ENCODE results near the gene OOSP4A. TPM values are rescaled to one million over a fixed set of nuclear protein-coding genes. Genes with fewer than 3 reads are reported as not detected.

Gene OOSP4A
- total RNA-seq, 4 donors from 2014 or later: not detected

DNA sequence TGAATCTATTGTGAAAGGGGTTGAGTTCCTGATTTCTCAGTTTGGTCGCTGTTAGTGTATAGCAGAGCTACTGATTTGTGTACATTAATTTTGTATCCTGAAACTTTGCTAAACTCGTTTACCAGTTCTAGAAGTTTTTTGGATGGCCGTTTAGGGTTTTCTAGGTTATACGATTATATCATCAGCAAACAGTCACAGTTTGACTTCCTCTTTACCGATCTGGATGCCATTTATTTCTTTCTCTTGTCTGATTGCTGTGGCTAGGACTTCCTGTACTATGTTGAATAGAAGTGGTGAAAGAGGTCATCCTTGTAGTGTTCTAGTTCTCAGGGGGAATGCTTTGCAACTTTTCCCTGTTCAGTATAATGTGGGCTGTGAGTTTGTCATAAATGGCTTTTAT, 28.6 kb downstream of the OOSP4A start:
- 69 to 77% methylated on average over 5 of the region's 5 CpGs for WGBS, 2 donors
- no peak for DNase-seq (ENCODE audit: low spot score in 2 of 2)
- Histone ChIP-seq H3K27me3 (no peaks in the 10 kb centered on the region), H3K36me3 (no peaks in the 10 kb centered on the region), H3K27ac (no peak overlapping the region), H3K9me3 (peaks cover 0 to 24% (median 0%) of the 10 kb centered on the region in 4 donors), H3K4me3 (no peak overlapping the region), H3K4me1 (no peaks in the 10 kb centered on the region)
- TF ChIP-seq, protein P1, sequence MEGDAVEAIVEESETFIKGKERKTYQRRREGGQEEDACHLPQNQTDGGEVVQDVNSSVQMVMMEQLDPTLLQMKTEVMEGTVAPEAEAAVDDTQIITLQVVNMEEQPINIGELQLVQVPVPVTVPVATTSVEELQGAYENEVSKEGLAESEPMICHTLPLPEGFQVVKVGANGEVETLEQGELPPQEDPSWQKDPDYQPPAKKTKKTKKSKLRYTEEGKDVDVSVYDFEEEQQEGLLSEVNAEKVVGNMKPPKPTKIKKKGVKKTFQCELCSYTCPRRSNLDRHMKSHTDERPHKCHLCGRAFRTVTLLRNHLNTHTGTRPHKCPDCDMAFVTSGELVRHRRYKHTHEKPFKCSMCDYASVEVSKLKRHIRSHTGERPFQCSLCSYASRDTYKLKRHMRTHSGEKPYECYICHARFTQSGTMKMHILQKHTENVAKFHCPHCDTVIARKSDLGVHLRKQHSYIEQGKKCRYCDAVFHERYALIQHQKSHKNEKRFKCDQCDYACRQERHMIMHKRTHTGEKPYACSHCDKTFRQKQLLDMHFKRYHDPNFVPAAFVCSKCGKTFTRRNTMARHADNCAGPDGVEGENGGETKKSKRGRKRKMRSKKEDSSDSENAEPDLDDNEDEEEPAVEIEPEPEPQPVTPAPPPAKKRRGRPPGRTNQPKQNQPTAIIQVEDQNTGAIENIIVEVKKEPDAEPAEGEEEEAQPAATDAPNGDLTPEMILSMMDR (IDR thresholded peaks at IDR 0.05): no peak
- no peak for TF ChIP-seq POLR2A (IDR thresholded peaks at IDR 0.05)
- TF ChIP-seq EP300 (IDR thresholded peaks at IDR 0.05): no peak

DNA sequence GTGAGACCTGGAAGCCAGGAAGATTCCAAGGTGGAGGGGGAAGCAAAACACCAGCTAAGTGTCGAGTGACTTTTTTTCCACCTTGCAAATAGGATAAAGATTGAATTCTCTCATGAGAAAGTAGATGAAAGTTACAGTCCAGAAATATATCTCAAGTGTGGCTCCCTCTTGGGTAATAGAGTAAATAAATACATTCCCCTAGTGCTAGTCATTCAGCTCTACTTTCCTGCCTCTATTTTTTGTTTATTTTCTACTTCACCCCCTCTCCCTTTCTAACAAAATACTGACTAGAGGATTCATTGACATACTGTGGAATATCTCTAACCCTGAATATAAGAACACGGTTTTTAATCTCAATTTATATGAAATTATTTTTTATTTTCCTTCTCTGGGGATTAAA, 34.0 kb downstream of the OOSP4A start:
- no peak for DNase-seq (ENCODE audit: low spot score in 2 of 2)
- TF ChIP-seq, protein P1 (IDR thresholded peaks at IDR 0.05): no peak
- TF ChIP-seq POLR2A (IDR thresholded peaks at IDR 0.05) (no peak), EP300 (IDR thresholded peaks at IDR 0.05) (no peak)
- WGBS, 2 donors: 73 to 74% methylated on average over 2 of the region's 2 CpGs

DNA sequence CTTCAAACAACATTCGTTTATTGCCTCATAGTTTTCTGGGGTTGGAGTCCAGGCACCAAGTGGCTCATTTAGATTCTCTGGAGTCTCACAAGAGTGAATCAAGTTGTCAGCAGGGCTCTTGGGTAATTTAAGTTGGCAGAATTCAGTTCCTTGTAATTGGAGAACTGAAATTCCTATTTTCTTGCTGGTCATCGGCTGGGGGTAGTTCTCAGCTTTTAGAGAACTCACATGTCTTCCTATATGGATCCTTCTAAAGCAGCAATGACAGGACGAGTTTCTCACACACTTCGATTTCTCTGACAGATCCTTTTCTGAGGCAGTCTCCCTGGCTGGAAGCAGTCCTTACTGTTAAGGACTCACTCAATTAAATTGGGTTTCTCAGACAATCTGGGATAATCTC, 35.9 kb downstream of the OOSP4A start:
- 55 to 62% methylated on average over 4 of the region's 4 CpGs for WGBS, 2 donors
- TF ChIP-seq, protein P1 (IDR thresholded peaks at IDR 0.05): no peak
- TF ChIP-seq EP300 (IDR thresholded peaks at IDR 0.05) (no peak), POLR2A (IDR thresholded peaks at IDR 0.05) (no peak)

More for the DNA sequence above, 34.0 kb downstream of the OOSP4A start:
- H3K4me3 ChIP-seq: no peak overlapping the region
- no peaks in the 10 kb centered on the region for H3K4me1 ChIP-seq
- no peaks in the 10 kb centered on the region for H3K9me3 ChIP-seq
- H3K27ac ChIP-seq: no peak overlapping the region
- no peaks in the 10 kb centered on the region for H3K36me3 ChIP-seq
- H3K27me3 ChIP-seq: no peaks in the 10 kb centered on the region

DNA sequence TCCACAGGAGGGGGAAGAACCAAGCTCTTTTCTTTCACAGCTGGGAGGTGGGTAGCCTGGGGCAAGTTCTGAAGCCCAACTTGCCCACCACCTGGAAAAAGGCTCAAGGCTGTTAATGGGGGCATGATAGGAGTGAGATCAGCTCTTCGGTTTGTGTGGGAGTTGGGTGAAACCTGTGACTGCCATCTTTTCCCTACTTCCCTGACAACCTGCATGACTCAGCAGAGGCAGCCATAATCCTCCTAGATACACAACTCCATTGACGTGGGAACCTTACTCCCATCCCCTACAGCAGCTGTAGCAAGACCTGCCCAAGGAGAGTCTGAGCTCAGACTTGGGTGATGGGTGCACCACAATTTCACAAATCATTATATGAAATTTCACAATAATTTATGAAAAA, 39.9 kb downstream of the OOSP4A start:
- H3K9me3 ChIP-seq: no peaks in the 10 kb centered on the region
- H3K4me3 ChIP-seq: no peak overlapping the region
- no peaks in the 10 kb centered on the region for H3K27me3 ChIP-seq
- H3K27ac ChIP-seq: no peak overlapping the region
- H3K4me1 ChIP-seq: no peaks in the 10 kb centered on the region
- H3K36me3 ChIP-seq: no peaks in the 10 kb centered on the region
- no peak for TF ChIP-seq POLR2A (IDR thresholded peaks at IDR 0.05)
- TF ChIP-seq, protein P1 (IDR thresholded peaks at IDR 0.05): no peak
- no peak for TF ChIP-seq EP300 (IDR thresholded peaks at IDR 0.05)
- 71 to 92% methylated on average over 2 of the region's 2 CpGs for WGBS, 2 donors
- no peak for DNase-seq (ENCODE audit: low spot score in 2 of 2)

More for the DNA sequence above, 35.9 kb downstream of the OOSP4A start:
- Histone ChIP-seq H3K4me3 (no peak overlapping the region), H3K27me3 (no peaks in the 10 kb centered on the region), H3K36me3 (no peaks in the 10 kb centered on the region), H3K4me1 (no peaks in the 10 kb centered on the region), H3K27ac (no peak overlapping the region), H3K9me3 (no peaks in the 10 kb centered on the region)
- DNase-seq (ENCODE audit: low spot score in 2 of 2): no peak

DNA sequence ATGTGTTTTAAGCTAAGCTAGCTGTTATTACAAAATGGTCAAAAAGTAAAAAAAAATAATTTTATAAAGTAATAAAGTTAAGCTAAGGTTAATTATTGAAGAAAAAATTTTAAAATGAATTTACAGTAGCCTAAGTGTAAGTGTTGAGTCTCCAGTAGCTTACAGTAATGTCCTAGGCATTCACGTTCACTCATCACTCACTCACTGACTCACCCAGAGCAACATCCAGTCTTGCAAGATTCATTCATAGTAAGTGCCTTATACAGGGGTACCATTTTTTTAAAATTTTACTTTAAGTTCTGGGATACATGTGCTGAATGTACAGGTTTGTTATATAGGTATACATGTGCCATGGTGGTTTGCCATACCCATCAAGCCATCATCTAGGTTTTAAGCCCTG, 41.5 kb downstream of the OOSP4A start:
- Histone ChIP-seq H3K4me3 (no peak overlapping the region), H3K9me3 (no peaks in the 10 kb centered on the region), H3K4me1 (no peaks in the 10 kb centered on the region), H3K27me3 (no peaks in the 10 kb centered on the region), H3K36me3 (no peaks in the 10 kb centered on the region), H3K27ac (no peak overlapping the region)
- 83 to 97% methylated on average over 1 of the region's 1 CpG for WGBS, 2 donors
- TF ChIP-seq POLR2A (IDR thresholded peaks at IDR 0.05) (no peak), EP300 (IDR thresholded peaks at IDR 0.05) (no peak)
- TF ChIP-seq, protein P1 (IDR thresholded peaks at IDR 0.05): no peak
- no peak for DNase-seq (ENCODE audit: low spot score in 2 of 2)

Data from tibial nerve (tissue), 4 donors.